Left ventricle myocardium inferior (tissue), 1 donor: Measurements from ENCODE around the gene ZNF423. TPM values are rescaled to one million over a fixed set of nuclear protein-coding genes. Genes with fewer than 3 reads are reported as not detected.

Source experiments
- DNase-seq: peaks from one replicate; pipeline ENCODE4 v3.0.0-alpha.2; 2020
- H3K27ac ChIP-seq: fragments of 200-600 bp; replicated peaks from 2 replicates; pipeline ENCODE4 v1.8.0; 2021
- H3K27me3 ChIP-seq: fragments of 200-600 bp; 2 replicates; pipeline ENCODE4 v1.8.0; 2021; ENCODE audit warnings: low read depth
- H3K36me3 ChIP-seq: fragments of 200-600 bp; 2 replicates; pipeline ENCODE4 v1.8.0; 2021
- H3K4me1 ChIP-seq: fragments of 200-600 bp; 2 replicates; pipeline ENCODE4 v1.8.0; 2021
- H3K4me3 ChIP-seq: fragments of 200-600 bp; 2 replicates; pipeline ENCODE4 v1.8.0; 2021; ENCODE audit warnings: mild to moderate bottlenecking, moderate library complexity
- H3K9me3 ChIP-seq: fragments of 200-600 bp; replicated peaks from 2 replicates; pipeline ENCODE4 v1.8.0; 2021
- CTCF ChIP-seq: fragments of 200-600 bp; IDR thresholded peaks from 2 replicates; pipeline ENCODE4 v1.8.0; 2021; ENCODE audit warnings: antibody characterized with exemption, mild to moderate bottlenecking, borderline replicate concordance
- intact Hi-C: fragments of 100-400 bp; cut with micrococcal nuclease; formaldehyde crosslinking; loops from one replicate; pipeline ENCODE4 v1.11.0; 2022
- total RNA-seq: library from RNA; stranded (reverse); fragmentation: NEBNext Ultra II Directional; extraction: Animal tissue kit (Norgen Biotek cat#: 25700); gene quantifications from one replicate; pipeline ENCODE4 v1.2.1, GENCODE V29; 2021
- donor health status: DM: no; HTN: yes; CAD: no; lungs with severe emphysema.

Gene ZNF423
- total RNA-seq, 1 donor from 2014 or later = 8.6 TPM

DNA sequence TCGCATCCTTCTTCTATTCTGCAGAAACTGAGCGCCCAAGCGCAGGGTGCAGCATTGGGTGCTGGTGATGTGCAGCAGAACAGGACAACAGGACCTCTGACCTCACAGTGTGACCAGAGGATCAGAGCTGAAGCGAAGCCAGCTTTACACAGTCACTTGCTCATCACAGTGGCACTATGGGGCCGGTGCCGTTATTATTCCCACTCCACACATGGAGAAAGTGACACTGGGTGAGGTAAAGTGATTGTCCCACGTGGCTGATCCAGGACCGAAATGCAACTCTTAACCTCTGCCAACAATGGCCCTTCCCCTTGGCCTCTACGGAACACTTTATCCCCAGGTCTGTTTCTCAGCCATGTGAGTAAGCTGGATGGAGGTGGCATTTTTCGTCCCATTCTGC lies 311.1 kb downstream of the ZNF423 start:
- Histone ChIP-seq H3K36me3 (no peaks in the 10 kb centered on the region), H3K4me1 (peaks cover 2% of the 10 kb centered on the region), H3K27ac (no peak overlapping the region), H3K4me3 (no peak overlapping the region), H3K9me3 (no peaks in the 10 kb centered on the region), H3K27me3 (peaks cover 10% of the 10 kb centered on the region)
- intact Hi-C loops = no loop called here
- no peak for DNase-seq
- TF ChIP-seq CTCF = no peak

DNA sequence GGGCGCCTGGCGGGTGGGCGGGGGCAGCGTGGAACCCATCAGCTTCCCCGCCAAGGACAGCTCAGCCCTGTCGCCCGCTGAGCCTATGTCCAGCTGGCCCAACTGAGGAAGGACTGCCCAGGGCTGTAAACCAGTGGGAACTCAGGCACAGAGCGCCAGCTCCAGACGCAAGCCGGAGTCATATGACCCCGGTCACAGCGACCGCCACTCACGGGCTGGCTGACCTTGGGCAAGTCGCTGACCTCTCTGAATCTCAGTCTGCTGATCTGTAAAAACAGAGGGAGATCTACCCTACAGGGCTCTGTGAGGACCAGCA lies 312.3 kb downstream of the ZNF423 start:
- Histone ChIP-seq H3K27me3 (peaks cover 10% of the 10 kb centered on the region), H3K4me1 (peaks cover 3% of the 10 kb centered on the region), H3K36me3 (no peaks in the 10 kb centered on the region), H3K9me3 (no peaks in the 10 kb centered on the region), H3K27ac (no peak overlapping the region), H3K4me3 (no peak overlapping the region)
- no peak for TF ChIP-seq CTCF
- intact Hi-C loops = no loop called here
- no peak for DNase-seq

DNA sequence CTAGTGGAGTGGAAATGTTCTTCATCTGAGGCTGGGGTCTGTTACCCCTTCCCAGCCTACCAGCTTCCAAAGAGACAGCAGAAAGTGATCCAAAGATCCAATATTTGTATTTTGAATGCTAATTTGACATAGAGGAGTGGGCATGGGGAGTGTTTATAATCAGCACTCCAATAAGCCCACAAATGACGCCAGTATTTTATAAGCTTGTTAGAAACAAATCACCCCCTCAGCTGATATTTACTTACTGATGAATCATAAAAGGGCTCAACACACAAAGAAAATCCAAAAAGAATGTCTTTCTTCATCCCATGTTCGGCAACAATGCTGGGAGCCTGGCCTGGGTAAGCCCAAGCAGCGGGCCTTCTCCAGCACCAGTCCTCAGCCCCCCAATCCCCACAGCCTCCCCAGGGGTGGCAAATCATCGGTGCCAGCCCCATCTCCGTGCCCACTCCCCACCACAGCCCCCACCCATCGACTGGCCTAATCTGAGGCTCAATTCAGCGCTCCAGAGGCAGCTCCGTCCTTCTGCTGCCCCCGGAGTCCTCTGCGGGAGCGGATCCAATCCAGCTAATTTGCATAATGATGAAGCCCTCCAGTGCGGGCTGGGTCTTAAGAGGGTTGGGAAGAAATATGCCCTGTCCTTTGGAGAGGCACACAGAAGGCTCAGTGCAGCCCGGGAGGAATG lies 312.8 kb downstream of the ZNF423 start:
- no peak overlapping the region for H3K4me3 ChIP-seq
- no peak for TF ChIP-seq CTCF
- no peaks in the 10 kb centered on the region for H3K9me3 ChIP-seq
- H3K36me3 ChIP-seq = no peaks in the 10 kb centered on the region
- no peak for DNase-seq
- H3K27ac ChIP-seq = no peak overlapping the region
- H3K4me1 ChIP-seq = peaks cover 3% of the 10 kb centered on the region
- intact Hi-C loops = no loop called here
- peaks cover 14% of the 10 kb centered on the region for H3K27me3 ChIP-seq

- no peak overlapping the region for H3K27ac ChIP-seq
- no peak for DNase-seq
- peaks cover 18% of the 10 kb centered on the region for H3K27me3 ChIP-seq
- H3K4me3 ChIP-seq = no peak overlapping the region
- H3K9me3 ChIP-seq = no peaks in the 10 kb centered on the region
- H3K36me3 ChIP-seq = no peaks in the 10 kb centered on the region
- intact Hi-C loops = no loop called here
- TF ChIP-seq CTCF = no peak
- H3K4me1 ChIP-seq = peaks cover 3% of the 10 kb centered on the region
These were observed 313.5 kb downstream of the ZNF423 start for GRCh38 chr16:49542391-49542891.

DNA sequence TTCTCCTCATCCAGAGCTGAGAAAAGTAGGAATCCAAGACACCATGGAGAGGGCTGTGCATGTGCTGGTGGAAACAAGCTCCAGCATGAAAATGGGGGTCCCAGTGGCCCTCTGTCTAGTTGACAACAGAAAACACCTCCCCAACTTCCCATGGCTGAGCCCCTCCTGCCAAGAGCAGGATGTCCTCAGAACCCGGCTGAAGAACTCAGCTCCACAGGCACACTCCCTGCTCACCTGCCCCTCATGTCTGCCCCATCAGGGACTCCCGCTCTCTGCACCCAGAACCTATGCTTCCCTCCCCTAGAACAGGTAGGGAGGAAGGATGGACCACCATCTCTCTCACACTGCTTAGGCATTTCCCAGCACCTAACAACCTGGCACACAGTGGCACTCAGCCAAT lies 315.1 kb downstream of the ZNF423 start:
- no peak for TF ChIP-seq CTCF
- Histone ChIP-seq H3K36me3 (no peaks in the 10 kb centered on the region), H3K4me3 (no peak overlapping the region), H3K27ac (no peak overlapping the region), H3K9me3 (no peaks in the 10 kb centered on the region), H3K27me3 (peaks cover 18% of the 10 kb centered on the region), H3K4me1 (peaks cover 3% of the 10 kb centered on the region)
- no peak for DNase-seq
- intact Hi-C loops = no loop called here
